ENCODE measurements around the gene MBTPS2.

MBTPS2 gene

GRCh38 chrX:21905313-21905712 is 65.9 kb downstream of the MBTPS2 start:
- TF ChIP-seq CTCF (IDR thresholded peaks at IDR 0.05), result no peak

- no peak for TF ChIP-seq CTCF (IDR thresholded peaks at IDR 0.05)
These were observed 66.5 kb downstream of the MBTPS2 start for GRCh38 chrX:21905953-21906352.

DNA sequence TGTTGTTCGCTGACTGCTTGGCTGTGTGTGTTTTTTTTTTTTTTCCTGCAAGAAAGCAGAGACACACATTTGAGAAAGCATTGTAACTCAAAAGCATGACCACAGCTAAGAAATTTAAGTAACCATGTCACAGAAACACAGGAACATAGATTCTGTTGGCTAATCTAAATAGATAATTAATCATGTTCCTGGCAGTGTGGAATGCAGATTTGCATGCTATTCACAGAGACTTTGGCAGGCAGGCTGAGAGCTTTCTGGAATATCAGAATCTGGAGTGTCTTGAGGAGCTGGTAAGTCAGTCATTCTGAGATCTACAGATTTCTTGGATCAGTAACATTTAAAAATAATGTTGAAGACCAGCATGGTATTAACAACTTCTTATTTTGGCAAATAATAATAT is 67.8 kb downstream of the MBTPS2 start:
- TF ChIP-seq CTCF (IDR thresholded peaks at IDR 0.05), result no peak

- TF ChIP-seq CTCF (IDR thresholded peaks at IDR 0.05), result no peak
These were observed 72.1 kb downstream of the MBTPS2 start for GRCh38 chrX:21911481-21911880.

GRCh38 chrX:21912220-21912619 is 72.8 kb downstream of the MBTPS2 start:
- TF ChIP-seq CTCF (IDR thresholded peaks at IDR 0.05), result no peak

DNA sequence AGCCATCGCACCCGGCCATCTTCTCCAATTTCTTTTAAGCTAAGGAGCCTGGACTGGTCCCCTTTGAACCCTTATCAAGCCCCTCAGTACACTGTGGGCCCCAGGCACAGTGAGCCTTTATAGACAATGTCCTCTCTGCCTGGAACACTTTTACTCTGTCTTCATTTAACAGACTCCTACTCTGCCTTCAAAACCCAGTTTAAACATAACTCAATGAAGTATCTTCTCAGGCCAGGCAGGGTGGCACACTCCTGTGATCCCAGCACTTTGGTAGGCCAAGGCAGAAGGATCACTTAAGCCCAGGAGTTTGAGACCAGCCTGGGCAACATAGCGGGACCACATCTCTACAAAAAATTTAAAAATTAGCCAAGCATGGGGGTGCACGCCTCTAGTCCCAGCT is 73.6 kb downstream of the MBTPS2 start:
- no peak for TF ChIP-seq CTCF (IDR thresholded peaks at IDR 0.05)

DNA sequence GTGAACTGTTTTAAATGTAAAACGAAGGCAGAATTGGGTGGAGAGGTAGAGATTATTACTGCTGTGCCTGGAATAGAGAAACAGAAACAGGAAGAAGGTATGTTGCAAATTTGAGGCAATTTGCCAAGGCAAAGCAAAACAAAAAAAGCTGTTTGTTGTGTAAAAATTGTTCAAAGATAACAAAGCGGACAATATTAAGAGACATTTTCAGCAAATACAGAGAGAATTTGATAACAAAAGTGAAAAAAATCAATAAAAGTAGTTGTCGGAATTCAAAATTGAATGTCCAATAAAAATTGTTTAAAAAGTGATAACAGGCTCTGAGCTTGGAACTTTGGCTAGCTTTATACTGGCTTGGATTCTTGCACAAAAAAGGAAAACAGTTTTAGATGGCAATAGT is 86.7 kb downstream of the MBTPS2 start:
- TF ChIP-seq CTCF (IDR thresholded peaks at IDR 0.05), result no peak

DNA sequence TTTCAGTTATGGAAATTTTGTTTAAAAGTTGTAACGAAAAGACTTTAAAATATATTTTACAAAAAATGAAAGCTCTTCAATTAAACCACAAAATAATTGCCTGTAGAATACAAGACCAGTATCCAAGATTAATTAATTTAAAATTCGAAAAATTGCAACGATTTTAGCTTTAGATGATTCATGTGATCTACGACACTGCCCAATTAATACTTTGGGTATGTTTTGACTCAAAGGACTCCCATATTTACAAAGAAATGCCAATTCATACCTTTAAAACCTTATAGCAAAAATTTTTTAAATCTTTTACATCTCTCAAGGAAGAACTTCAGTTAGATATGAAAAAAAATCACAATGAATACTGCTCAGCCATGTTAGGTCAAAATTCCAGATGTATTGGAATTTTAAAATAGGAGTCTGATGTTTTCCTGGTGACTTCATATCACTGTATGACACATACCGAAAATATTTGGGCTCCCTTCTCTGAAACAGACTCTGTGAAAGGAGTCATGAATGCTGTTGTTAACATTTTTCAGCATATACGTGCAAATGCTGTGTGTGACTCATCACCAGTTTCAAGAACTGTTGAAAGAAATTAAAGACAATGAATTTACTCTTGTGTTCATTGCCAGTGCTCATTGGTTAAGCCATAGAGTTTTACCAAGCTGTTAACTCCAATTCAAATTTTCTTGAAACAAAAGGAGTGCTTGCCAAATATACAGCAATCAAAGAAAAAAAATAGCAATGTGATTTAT is 87.3 kb downstream of the MBTPS2 start:
- no peak for TF ChIP-seq CTCF (IDR thresholded peaks at IDR 0.05)
